GM18499 (cell line): Measurements from ENCODE around the gene ZNF493.

Experiments used
- ATAC-seq: cut with Tn5 transposase; IDR thresholded peaks from one replicate; pipeline ENCODE4 v1.9.1; 2021; ENCODE audit warnings: moderate number of reproducible peaks; ENCODE audit not compliant: insufficient read depth, unreplicated experiment

Gene ZNF493

GRCh38 chr19:21460686-21461085 lies 63.8 kb downstream of the ZNF493 start:
- no peak for ATAC-seq

DNA sequence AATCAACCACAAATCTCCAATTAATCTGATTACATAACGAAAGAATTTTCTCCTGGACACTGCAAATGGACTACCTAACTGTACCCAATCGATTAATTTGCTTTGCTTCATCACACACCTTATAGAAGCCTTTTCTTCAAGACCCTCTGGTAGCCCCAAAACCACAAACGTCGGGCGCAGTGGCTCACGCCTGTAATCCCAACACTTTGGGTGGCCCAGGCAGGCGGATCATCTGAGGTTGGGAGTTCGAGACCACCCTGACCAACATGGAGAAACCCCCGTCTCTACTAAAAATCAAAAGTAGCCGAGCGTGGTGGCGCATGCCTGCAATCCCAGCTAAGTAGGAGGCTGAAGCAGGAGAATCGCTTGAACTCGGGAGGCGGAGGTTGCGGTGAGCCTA lies 65.6 kb downstream of the ZNF493 start:
- ATAC-seq, result no peak

DNA sequence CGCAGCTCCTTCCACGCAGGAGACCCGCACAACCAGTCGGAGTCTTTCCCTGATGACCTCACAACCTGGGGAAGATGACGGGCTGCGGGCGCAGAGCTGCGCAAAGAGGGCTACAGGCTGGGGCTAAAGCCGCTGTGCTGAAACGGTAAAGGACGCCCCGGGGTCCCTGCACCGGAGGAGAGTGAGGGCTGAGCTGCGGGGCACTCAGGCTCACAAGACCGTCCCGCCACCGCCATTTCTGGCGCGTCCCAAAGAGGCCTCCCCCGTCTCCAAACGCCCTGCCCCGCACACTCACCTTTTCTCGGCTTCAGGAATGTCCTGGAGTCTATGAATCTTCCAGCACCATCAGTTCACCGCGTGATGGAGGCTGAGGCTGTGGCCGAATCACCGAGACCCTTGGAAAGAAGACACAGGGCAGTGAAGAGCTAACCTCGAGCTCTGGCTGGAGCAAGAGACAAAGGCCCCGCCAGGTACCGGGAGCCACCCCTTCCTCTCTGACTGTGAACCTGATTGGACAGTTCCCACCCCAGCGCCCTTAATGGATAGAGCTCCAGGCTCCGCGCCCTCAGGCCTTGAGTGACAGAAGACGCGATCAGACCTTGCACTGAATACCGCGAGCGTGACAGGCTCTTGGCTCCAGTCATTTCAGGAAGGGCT lies 66.6 kb downstream of the ZNF493 start:
- no peak for ATAC-seq

DNA sequence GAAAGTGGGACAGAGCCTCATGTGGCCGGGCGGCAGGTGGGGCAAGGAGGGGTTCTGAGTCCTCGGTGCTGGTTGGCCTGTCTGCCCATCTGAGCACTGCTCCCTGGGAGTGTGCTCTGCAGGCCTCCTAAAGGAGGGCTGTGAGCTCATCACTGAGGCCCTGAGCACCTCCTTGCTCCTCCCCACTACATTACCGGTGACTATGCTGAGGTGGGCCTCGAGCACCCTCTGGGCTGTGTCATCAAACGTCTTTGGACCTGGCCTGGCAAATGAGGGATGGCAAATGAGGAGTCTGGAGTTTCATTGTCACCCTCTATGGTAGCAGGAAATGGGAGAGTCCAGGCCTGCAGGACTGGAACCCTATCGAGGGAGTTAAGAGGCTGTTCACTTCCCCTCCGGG lies 69.7 kb downstream of the ZNF493 start:
- ATAC-seq, result no peak

- ATAC-seq, result no peak
These were observed 71.9 kb downstream of the ZNF493 start for GRCh38 chr19:21468791-21469190.

DNA sequence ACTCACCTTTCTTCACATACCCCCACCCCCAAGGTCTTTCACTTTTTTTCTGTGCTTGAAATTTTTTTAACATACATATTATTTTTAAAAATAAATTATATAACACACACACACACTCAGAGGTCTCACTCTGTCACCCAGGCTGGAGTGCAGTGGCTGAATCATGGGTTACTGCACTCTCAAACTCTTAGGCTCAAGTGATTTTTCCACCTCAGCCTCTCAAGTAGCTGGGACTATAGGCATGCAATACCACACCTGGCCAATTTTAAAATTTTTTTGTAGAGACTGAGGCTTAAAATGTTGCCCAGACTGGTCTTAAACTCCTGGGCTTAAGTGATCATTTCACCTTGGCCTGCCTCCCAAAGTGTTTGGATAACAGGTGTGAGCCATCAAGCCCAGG lies 75.6 kb downstream of the ZNF493 start:
- no peak for ATAC-seq

DNA sequence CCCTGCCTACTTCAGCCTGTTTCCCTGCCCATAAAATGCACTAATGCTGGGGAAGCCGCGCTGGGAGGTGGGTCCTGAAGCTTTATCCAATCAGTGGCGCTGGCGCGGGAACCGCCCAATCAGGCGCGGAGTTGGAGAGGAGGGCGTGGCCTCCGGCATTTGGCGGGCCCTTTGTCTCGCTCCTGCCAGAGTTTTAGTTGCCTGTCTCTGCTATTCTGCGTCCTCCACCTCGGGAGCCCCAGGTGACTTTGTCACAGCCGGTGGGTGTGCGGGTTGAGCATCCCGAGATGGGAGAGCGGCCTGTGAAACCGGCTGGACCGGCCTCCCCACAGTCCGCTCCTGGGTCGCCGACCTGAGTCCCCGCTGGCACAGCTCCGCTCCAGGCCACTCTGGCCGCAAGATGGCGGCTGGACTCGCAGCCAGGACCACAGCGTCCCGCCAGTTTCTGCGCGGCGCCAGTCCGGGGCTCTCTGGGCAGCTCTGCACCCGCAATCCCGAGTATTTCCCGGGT lies 77.8 kb downstream of the ZNF493 start:
- ATAC-seq, result no peak
